ENCODE results near the gene PSD2.

The PSD2 gene

GRCh38 chr5:139886213-139886612 lies 90.6 kb downstream of the PSD2 start:
- Histone ChIP-seq H3K4me3 (ENCODE audit: low read depth, low read length) (no peak overlapping the region), H3K4me2 (ENCODE audit: low read length) (no peak overlapping the region), H3K79me2 (no peaks in the 10 kb centered on the region), H2AFZ (no peak overlapping the region), H3K9ac (no peak overlapping the region), H3K27ac (no peak overlapping the region), H3K27me3 (ENCODE audit: control insufficient read depth, insufficient read depth, low read length) (no peaks in the 10 kb centered on the region), H3K9me3 (ENCODE audit: control insufficient read depth, low read length) (no peaks in the 10 kb centered on the region), H3K4me1 (peaks cover 7% of the 10 kb centered on the region), H3K36me3 (ENCODE audit: control insufficient read depth, insufficient read depth, low read length) (no peaks in the 10 kb centered on the region)
- TF ChIP-seq, protein P1, sequence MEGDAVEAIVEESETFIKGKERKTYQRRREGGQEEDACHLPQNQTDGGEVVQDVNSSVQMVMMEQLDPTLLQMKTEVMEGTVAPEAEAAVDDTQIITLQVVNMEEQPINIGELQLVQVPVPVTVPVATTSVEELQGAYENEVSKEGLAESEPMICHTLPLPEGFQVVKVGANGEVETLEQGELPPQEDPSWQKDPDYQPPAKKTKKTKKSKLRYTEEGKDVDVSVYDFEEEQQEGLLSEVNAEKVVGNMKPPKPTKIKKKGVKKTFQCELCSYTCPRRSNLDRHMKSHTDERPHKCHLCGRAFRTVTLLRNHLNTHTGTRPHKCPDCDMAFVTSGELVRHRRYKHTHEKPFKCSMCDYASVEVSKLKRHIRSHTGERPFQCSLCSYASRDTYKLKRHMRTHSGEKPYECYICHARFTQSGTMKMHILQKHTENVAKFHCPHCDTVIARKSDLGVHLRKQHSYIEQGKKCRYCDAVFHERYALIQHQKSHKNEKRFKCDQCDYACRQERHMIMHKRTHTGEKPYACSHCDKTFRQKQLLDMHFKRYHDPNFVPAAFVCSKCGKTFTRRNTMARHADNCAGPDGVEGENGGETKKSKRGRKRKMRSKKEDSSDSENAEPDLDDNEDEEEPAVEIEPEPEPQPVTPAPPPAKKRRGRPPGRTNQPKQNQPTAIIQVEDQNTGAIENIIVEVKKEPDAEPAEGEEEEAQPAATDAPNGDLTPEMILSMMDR (IDR thresholded peaks at IDR 0.05), result no peak

- Histone ChIP-seq H3K4me3 (ENCODE audit: low read depth, low read length) (no peak overlapping the region), H3K9me3 (ENCODE audit: control insufficient read depth, low read length) (no peaks in the 10 kb centered on the region)
- TF ChIP-seq, protein P1 (IDR thresholded peaks at IDR 0.05), result no peak
These were observed 92.8 kb downstream of the PSD2 start for GRCh38 chr5:139888370-139888769.

DNA sequence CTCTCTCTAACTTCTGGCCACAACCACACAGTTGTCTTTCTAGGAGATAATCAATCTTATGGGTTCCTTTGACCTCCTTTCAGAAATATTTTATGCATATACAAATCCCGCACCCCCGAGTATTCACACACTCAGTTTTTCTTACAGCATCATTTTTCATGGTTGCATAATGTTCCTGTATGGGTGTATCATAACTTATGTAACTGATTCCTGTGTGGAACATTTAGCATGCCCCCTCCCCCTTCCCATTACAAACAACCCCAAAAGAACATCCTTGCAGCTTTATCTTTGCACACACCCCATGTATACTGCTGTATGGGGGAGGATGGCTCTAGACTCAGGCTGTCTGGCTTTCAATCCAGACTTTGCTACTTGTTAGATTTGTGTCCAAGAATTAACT lies 93.8 kb downstream of the PSD2 start:
- Histone ChIP-seq H2AFZ (no peak overlapping the region), H3K4me2 (ENCODE audit: low read length) (no peak overlapping the region), H3K27me3 (ENCODE audit: control insufficient read depth, insufficient read depth, low read length) (no peaks in the 10 kb centered on the region), H3K36me3 (ENCODE audit: control insufficient read depth, insufficient read depth, low read length) (no peaks in the 10 kb centered on the region), H3K9me3 (ENCODE audit: control insufficient read depth, low read length) (no peaks in the 10 kb centered on the region), H3K4me1 (no peaks in the 10 kb centered on the region), H3K9ac (no peak overlapping the region), H3K4me3 (ENCODE audit: low read depth, low read length) (no peak overlapping the region), H3K27ac (no peak overlapping the region), H3K79me2 (no peaks in the 10 kb centered on the region)
- TF ChIP-seq, protein P1 (IDR thresholded peaks at IDR 0.05), result no peak

More at GRCh38 chr5:139888370-139888769, 92.8 kb downstream of the PSD2 start:
- H3K36me3 ChIP-seq (ENCODE audit: control insufficient read depth, insufficient read depth, low read length), result no peaks in the 10 kb centered on the region
- H3K4me1 ChIP-seq, result no peaks in the 10 kb centered on the region
- no peak overlapping the region for H3K9ac ChIP-seq
- no peak overlapping the region for H3K27ac ChIP-seq
- no peak overlapping the region for H2AFZ ChIP-seq
- H3K27me3 ChIP-seq (ENCODE audit: control insufficient read depth, insufficient read depth, low read length), result no peaks in the 10 kb centered on the region
- H3K79me2 ChIP-seq, result no peaks in the 10 kb centered on the region
- no peak overlapping the region for H3K4me2 ChIP-seq (ENCODE audit: low read length)

GRCh38 chr5:139893873-139894272 lies 98.3 kb downstream of the PSD2 start:
- H3K4me2 ChIP-seq (ENCODE audit: low read length), result no peak overlapping the region
- no peaks in the 10 kb centered on the region for H3K36me3 ChIP-seq (ENCODE audit: control insufficient read depth, insufficient read depth, low read length)
- H3K4me1 ChIP-seq, result no peaks in the 10 kb centered on the region
- no peaks in the 10 kb centered on the region for H3K79me2 ChIP-seq
- no peak overlapping the region for H3K27ac ChIP-seq
- no peak overlapping the region for H3K9ac ChIP-seq
- no peaks in the 10 kb centered on the region for H3K9me3 ChIP-seq (ENCODE audit: control insufficient read depth, low read length)
- no peak overlapping the region for H2AFZ ChIP-seq
- H3K4me3 ChIP-seq (ENCODE audit: low read depth, low read length), result no peak overlapping the region
- TF ChIP-seq, protein P1 (IDR thresholded peaks at IDR 0.05), result no peak
- H3K27me3 ChIP-seq (ENCODE audit: control insufficient read depth, insufficient read depth, low read length), result no peaks in the 10 kb centered on the region

Data from parathyroid adenoma (tissue), 2 donors.